ENCODE measurements around the gene TMEM52.

Gene TMEM52

GRCh38 chr1:1926886-1927660 is 8.0 kb upstream of the TMEM52 start:
- no peak for DNase-seq (ENCODE audit: low read depth)

DNA sequence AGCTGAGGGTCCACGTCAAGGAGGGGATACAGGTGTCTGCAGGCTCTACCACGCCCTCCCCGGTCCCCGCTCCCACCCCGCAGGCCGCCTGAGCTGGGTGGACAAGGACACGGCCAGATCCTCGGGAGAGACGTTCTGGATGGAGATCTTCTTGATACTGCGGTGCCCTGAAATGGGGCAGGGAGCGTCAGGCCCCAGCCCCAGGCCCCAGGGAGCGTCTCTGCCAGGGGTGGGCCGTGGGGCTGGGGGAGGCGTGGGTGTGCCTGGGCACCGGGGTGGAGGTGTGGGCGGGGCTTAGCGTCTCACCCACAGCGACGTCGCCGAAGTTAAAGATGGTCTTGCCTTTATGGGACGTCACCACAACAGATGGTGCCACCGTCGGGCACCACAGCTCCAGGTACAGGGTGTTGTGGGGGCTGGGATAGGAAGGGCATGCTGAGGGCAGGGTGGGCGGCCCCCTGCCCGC is 7.3 kb upstream of the TMEM52 start:
- DNase-seq (ENCODE audit: low read depth), result no peak

DNA sequence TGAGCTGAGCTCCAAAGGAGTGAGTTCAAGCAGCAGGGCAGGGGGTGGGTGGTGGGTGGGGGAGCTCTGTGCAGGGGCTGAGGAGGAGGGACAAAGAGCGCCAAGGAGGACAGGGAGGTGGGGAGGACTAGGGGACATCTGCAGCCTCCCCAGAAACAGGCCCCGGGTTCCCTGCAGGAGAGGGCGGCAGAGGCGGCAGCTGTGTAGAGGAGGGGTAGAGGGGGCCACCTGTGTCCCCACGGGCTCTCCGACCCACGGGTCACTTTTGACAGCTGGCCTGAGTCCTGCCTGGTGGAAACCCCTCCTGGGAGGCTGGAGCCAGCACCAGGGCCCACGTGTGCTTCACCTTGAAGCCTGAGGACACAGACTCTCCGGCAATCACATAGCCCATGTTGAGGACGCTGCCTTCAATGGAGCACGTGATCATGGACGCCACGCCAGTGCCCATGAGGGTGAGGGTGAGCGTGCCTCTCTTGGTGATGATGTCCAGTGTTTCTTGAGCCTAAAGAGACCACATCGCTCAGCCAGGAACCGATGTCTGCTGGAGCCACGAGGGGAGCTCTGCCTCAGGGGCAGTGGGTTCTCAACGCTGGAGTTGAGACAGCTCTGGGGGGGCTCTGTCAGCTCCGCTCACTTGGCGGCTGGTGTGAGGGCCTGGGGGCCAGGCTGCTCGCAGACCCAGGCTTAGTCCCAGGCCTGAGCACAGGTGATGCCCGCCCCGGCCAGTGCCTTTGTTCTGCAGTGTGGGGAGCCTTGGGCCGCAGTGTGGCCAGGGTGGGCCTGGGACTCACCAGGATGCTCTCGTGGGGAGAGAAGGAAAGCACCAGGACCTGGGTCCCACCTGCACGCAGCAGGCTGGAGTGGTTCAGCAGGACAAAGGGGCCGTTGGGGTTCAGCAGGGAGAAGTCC is 6.6 kb upstream of the TMEM52 start:
- no peak for DNase-seq (ENCODE audit: low read depth)

DNA sequence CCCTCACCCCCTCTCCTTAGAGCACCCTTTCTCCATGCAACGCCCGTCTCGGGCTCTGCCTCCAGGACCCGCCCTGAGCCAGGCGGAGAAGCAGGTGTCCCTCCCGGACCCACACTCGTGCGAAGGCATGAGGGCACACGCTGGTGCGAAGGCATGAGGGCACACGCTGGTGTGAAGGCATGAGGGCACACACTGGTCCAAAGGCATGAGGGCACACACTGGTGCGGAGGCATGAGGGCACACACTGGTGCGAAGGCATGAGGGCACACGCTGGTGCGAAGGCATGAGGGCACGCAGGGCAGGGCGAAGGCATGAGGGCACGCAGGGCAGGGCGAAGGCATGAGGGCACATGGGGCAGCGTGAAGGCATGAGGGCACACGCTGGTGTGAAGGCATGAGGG is 5.8 kb upstream of the TMEM52 start:
- DNase-seq (ENCODE audit: low read depth), result no peak

- DNase-seq (ENCODE audit: low read depth), result no peak
Observed at GRCh38 chr1:1924386-1924785, 5.3 kb upstream of the TMEM52 start.

DNA sequence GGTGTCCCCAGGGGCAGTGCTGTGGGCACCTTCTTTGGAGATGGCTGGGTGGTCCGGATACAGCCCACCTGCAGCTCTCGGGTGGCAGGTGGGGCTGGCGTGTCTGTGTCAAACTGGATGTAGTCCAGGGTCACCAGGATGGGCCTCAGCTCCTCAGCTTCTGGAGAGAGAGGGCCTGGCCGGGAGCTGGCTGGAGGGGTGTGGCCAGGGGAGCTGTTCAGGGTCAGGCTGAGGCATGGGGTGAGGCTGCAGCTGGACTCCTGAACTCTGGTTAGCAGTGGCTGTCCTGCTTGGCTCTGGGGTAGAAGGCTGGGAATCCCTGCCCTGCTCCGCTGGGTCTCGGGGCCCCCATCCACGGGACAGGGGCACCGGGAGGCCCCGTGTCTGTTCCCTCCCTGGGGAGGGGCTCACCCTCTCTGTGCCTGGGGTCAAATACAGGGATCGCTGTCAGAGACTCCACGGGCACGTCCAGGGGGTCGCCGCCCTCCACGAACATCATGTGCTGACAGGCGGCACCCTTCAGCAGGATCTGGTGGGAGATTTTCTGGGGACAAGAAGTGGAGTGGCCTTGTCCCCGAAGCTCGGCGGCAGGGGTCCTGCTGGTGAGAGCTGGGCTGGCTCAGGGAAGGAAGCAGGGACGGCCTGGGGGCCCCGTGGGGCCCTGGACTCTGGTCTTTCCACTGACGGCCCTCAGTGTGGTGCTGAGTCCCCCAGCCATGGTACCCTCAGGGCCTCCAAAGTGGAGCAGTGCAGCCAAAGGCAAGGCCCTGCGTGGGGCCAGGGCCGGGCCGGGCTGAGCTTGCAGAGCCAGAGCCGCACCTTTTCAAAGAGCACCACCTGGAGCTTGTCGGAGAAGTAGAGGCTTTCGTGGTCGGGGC is 4.1 kb upstream of the TMEM52 start:
- DNase-seq (ENCODE audit: low read depth), result no peak

DNA sequence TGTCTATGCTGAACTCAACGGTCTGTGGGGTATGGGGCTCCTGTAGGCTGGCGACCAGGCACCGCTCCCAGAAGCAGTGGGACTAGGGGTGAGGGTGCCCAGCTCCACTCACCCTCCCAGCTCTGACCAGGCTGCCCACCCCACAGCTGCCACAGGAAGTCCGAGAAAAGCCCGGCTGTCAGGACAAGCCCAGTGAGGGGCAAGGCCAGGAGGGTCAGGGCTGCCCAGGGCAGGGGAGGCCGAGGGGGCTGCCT is 3.5 kb upstream of the TMEM52 start:
- DNase-seq (ENCODE audit: low read depth), result no peak

- DNase-seq (ENCODE audit: low read depth), result no peak
Observed at GRCh38 chr1:1921901-1922701, 3.0 kb upstream of the TMEM52 start.

DNA sequence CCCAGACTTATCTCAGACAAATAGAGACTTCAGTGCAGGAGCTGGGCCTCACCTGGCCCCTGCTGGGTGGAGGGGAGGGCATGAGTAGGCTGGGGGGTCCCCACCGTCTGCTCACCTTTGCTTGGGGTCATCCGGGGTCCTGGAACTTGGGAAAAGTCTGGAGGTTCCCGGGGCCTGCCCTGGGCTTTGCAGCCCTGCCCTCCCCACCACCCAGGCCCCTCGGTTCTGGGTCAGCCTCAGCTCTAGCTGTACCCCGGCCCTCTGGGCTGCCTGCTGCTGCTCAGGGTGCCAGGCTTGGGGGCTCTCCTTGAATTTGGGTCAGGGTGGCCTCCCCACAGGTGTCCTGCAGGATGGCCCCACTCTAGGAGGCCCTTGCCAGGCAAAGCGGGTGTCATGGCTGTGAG is 2.4 kb upstream of the TMEM52 start:
- no peak for DNase-seq (ENCODE audit: low read depth)

DNA sequence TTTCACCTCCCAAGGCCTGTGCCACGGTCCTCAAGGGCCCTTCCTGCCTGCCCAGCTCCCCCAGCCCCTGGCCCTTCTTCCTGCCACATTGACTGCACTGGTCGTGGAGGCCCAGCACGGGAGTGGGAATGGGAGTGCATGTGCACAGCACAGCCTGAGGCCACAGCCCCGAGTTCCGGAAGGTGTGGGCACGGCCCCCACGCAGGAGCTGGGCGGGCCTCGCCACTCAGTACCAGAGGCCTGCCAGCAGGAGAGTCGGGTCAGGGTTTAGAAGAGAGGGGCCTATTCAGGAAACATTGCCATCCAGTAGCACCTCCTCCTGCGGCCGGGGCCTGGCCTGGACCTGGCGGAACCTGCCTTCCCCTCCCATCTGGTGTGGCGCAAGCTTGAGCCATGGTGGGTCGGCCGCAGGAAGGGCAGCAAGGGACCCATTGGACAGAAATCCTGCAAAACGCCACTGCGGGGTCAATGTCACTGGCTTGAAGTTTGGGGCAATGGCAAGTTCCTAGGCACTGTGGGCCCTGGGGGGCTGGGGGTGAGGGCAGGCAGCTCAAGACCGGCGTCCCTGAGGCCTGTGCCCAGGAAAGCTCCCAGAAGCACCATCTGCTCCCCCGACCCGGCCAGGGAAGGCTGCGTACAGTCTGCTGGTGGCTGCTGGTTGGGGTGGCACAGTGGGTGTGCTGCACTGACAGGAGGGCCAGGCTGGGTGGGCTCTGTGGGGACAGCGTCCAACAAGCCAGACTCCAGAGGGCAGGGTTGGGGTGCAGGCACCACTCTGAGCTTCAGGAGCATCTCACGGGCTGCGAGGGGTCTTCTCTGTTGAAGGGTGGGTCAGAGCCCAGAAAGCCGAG is 1.8 kb upstream of the TMEM52 start:
- DNase-seq (ENCODE audit: low read depth), result no peak

- DNase-seq (ENCODE audit: low read depth), result no peak
Observed at GRCh38 chr1:1920057-1920607, 1.1 kb upstream of the TMEM52 start.

DNA sequence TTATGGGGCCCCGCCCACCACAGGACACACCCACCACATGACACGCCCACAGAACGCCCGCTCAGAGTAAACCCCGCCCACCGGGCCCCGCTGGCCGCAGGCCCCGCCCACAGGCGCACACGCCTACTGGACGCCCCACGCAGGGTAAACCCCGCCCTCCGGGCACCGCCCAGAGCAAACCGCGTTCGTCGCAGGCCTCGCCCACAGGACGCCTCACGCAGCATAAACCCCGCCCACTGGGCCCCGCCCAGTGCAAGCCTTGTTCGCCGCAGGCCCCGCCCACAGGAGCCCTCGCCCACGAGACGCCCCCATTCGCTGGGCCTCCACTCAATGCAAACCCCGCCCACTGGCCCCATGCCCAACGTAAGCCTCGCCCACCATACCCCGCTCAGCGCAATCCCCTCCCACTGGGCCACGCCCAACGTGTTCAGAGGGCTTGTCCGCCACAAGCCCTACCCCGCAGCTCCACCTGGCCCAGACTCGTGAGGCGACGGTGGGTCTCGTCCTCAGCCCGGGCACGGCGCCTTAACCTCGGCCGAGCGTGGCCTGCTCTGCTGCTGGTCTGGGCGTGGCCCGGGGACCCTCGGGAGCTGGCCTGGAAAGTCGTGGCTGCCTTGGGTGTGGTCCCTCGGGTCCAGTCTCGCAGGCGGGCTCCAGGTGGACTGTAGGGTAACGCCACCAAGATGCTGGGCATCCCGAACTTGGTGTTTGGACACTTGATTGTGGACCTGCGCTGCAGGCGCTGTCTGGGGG is 401 bp upstream of the TMEM52 start:
- peak; percentile 100 for DNase-seq (ENCODE audit: low read depth)

DNA sequence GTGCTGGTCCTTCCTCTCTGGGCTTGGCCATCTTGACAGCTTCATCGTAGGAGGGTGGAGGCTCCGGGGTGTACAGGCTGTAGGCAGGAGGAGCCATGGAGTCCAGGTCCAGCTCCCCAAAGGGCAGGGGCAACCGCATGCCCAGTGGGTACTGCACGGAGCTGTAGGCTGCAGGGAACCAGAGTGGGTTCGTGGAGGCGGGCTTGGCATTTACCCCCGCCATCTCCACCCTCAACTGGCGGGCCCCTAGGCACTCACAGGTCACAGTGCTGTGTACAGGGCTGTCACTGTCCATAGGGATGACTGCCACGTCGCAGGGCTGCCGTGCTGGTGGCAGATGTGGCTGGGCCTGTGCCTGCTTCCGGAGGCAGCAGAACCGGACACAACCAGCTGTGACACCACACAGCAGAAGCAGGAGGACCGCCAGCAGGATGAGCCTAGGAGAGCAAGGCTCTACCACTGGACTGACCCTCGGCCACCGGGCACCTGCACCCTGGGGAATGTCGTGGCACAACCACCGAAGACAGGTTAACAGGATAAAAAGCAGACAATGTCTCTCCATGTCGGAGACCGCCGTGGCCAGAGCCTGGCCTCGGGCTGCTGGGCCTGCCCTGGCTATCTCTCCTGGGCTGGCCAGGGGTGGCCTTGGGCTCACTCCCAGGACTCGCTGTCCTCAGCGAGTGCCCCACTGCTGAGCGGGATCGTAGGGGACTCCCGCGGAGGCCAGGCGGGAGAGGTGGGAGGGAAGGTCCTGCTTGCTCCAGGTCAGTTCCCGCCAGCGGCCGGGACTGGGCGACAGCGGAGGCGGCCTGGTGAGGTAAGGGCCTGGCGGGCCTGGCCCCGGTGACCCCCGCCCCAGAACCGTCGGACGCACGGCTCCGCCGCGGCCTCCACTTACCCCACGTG is 831 bp downstream of the TMEM52 start:
- no peak for DNase-seq (ENCODE audit: low read depth)

- DNase-seq (ENCODE audit: low read depth), result no peak
Observed at GRCh38 chr1:1917304-1917976, 1.6 kb downstream of the TMEM52 start.

DNA sequence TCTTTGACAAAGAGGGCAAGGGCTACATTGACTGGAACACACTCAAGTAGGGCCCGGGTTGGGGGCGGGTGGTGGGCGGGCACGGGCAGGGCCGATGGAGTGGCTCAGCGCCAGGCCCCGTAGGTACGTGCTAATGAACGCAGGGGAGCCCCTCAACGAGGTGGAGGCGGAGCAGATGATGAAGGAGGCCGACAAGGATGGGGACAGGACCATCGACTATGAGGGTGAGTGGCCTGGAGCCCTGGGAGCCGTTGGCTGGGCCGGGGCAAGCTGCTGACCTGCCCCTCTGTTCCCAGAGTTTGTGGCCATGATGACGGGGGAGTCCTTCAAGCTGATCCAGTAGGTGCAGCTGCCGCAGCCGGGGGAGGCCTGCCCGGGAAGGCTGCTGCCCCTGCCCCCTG is 2.2 kb downstream of the TMEM52 start:
- DNase-seq (ENCODE audit: low read depth), result no peak

DNA sequence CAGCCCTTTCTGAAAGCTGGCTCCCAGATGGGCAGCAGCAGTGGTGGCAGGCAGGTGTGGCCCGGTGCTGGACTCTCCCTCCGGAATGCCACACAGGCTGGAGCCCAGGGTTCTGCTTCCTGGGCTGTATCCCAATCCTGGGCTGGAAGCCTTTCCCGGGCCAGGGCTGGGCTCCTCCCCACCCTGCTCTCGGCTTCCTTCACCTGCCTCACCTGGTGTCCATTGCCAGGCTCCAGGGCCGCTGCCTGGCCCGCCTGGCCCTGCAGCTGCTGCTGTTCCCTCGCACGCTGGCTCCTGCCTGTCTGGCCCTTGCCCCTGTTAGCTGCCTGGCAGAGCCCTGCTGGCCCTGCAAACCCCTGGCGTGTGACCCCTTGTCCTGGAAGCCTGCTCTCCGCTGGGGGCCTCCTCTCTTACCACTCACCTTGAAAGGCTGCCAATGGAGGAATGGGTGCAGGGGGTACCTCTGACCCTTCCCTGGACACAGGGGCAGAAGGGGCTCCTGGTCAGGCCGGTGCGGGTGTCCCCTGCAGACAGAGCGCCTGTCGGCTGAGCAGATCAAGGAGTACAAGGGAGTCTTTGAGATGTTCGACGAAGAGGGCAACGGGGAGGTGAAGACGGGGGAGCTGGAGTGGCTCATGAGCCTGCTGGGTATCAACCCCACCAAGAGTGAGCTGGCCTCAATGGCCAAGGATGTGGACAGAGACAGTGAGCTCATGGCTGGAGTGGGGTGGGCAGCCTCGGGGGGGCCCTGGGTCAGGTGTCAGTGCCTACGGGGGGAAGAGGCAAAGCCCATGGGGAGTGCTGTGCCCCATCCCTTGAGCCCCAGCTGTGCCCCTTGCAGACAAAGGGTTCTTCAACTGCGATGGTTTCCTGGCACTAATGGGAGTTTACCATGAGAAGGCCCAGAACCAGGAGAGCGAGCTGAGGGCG is 2.9 kb downstream of the TMEM52 start:
- no peak for DNase-seq (ENCODE audit: low read depth)

All from activated T-helper 1 cell treated with Interleukin-2 at 50 U/mL for 16 hours (primary cell).